HG03342 (cell line): ENCODE measurements around the gene ATXN3L.

Source experiments
- ATAC-seq: cut with Tn5 transposase; IDR thresholded peaks from one replicate; pipeline ENCODE4 v1.9.1; 2021; ENCODE audit warnings: mild to moderate bottlenecking, moderate library complexity; ENCODE audit not compliant: unreplicated experiment

ATXN3L gene

GRCh38 chrX:13270360-13270759 lies 49.5 kb downstream of the ATXN3L start:
- ATAC-seq, result no peak

GRCh38 chrX:13268874-13269273 lies 51.0 kb downstream of the ATXN3L start:
- ATAC-seq, result no peak
